HCT116 (cell line): ENCODE measurements around the gene HES1. TPM values are rescaled to one million over a fixed set of nuclear protein-coding genes. Genes with fewer than 3 reads are reported as not detected.

Experiments
- ATAC-seq: fragments of 200-7000 bp; cut with Tn5 transposase; 2 replicates; pipeline ENCODE4 v1.9.1; 2020; ENCODE audit warnings: mild to moderate bottlenecking, moderate library complexity
- BruUV-seq: library from RNA; stranded (reverse); fragments of 400-500 nt; replicated peaks from 2 replicates; lab custom pipeline; 2021; lab: Mats Ljungman, UMichigan
- CTCF ChIA-PET: fragments of 300-600 bp; sonication (Branson Sonifier 250); formaldehyde crosslinking; loops from one replicate; lab custom pipeline; 2021; ENCODE audit warnings: antibody characterized with exemption; lab: Charles Lee
- POLR2A ChIA-PET: fragments of 300-600, 350-600 bp; sonication (Branson Sonifier 250); formaldehyde crosslinking; loops from one replicate; lab custom pipeline; 2021; ENCODE audit warnings: antibody characterized with exemption; lab: Charles Lee
- RAD21 ChIA-PET, 2 experiments: fragments of 300-600 bp; sonication (Branson Sonifier 250); formaldehyde crosslinking; loops; one replicate each; lab custom pipeline; 2023; ENCODE audit warnings: low total read pairs in 2 of 2; ENCODE audit not compliant: uncharacterized antibody in 2 of 2, unreplicated experiment in 2 of 2, low non-redundant PET in 1 of 2; lab: Charles Lee
- DNase-seq: peaks from one replicate; pipeline ENCODE4 v3.0.0-alpha.2; 2010; ENCODE audit warnings: low read depth, low spot score
- H2AFZ ChIP-seq: fragments of 200-600 bp; shearing (Covaris generic), sonication (generic); 2 replicates; pipeline ENCODE4 v1.6.1; 2017; ENCODE audit warnings: low read depth, mixed run types, mixed read lengths, antibody characterized with exemption, low read length; ENCODE audit not compliant: poor library complexity, severe bottlenecking
- H3K27ac ChIP-seq: 2 replicates; pipeline ENCODE4 v1.5.1; 2012; ENCODE audit warnings: low read depth, low read length
- H3K27me3 ChIP-seq: fragments of 200-600 bp; sonication (generic); 2 replicates; pipeline ENCODE4 v1.6.1; 2016; ENCODE audit warnings: mixed run types, low read length, mixed read lengths; ENCODE audit not compliant: insufficient read depth
- H3K36me3 ChIP-seq, 2 experiments: fragments of 200-500 bp in 1 of 2; fragments of 200-600 bp in 1 of 2; sonication (Bioruptor generic) in 1 of 2; sonication (generic) in 1 of 2; 2 replicates each; pipeline versions ENCODE4 v1.5.1 to v1.6.1; 2014 to 2016; ENCODE audit warnings: low read length in 2 of 2, inconsistent platforms in 1 of 2, mixed read lengths in 1 of 2, mixed run types in 1 of 2; ENCODE audit not compliant: insufficient read depth in 2 of 2, control insufficient read depth in 1 of 2
- H3K4me1 ChIP-seq, 2 experiments: fragments of 200-600 bp in 1 of 2; sonication (generic) in 1 of 2; 2 replicates each; pipeline versions ENCODE4 v1.5.1 to v1.6.1; 2012 to 2017; ENCODE audit warnings: low read length in 2 of 2, inconsistent platforms in 1 of 2, mild to moderate bottlenecking in 1 of 2, mixed read lengths in 1 of 2, mixed run types in 1 of 2, moderate library complexity in 1 of 2; ENCODE audit not compliant: insufficient read depth in 2 of 2, control insufficient read depth in 1 of 2
- H3K4me2 ChIP-seq: fragments of 200-600 bp; sonication (generic); 2 replicates; pipeline ENCODE4 v1.6.1; 2017; ENCODE audit warnings: mixed run types, low read length, mixed read lengths
- H3K4me3 ChIP-seq, 2 experiments: fragments of 200-600 bp in 1 of 2; sonication (generic) in 1 of 2; replicated peaks in 1 of 2; 2 replicates each; pipeline ENCODE4 v1.5.1; 2011 to 2016; ENCODE audit warnings: low read length in 2 of 2, control low read depth in 1 of 2, low read depth in 1 of 2, mild to moderate bottlenecking in 1 of 2, mixed read lengths in 1 of 2, mixed run types in 1 of 2
- H3K79me2 ChIP-seq: fragments of 200-600 bp; sonication (generic); 2 replicates; pipeline ENCODE4 v1.6.1; 2017; ENCODE audit warnings: mild to moderate bottlenecking, mixed run types, low read length, moderate library complexity, mixed read lengths; ENCODE audit not compliant: insufficient read depth
- H3K9ac ChIP-seq: fragments of 200-600 bp; sonication (generic); 2 replicates; pipeline ENCODE4 v1.6.1; 2016; ENCODE audit warnings: low read length, mixed read lengths
- H3K9me2 ChIP-seq: fragments of 200-600 bp; sonication (generic), shearing (Covaris generic); 2 replicates; pipeline ENCODE4 v1.6.1; 2017; ENCODE audit warnings: mixed run types, mild to moderate bottlenecking, moderate library complexity; ENCODE audit not compliant: insufficient read depth
- H3K9me3 ChIP-seq, 2 experiments: fragments of 200-500 bp in 1 of 2; fragments of 200-600 bp in 1 of 2; sonication (Bioruptor generic) in 1 of 2; sonication (generic) in 1 of 2; 2 replicates each; pipeline ENCODE4 v1.6.1; 2014 to 2017; ENCODE audit warnings: low read length in 2 of 2, mixed read lengths in 2 of 2, inconsistent platforms in 1 of 2, low read depth in 1 of 2, mild to moderate bottlenecking in 1 of 2, mixed run types in 1 of 2, moderate library complexity in 1 of 2; ENCODE audit not compliant: control insufficient read depth in 1 of 2, insufficient read depth in 1 of 2
- H4K20me1 ChIP-seq: fragments of 200-600 bp; sonication (generic), shearing (Covaris generic); 2 replicates; pipeline ENCODE4 v1.6.1; 2017; ENCODE audit warnings: mixed run types, mild to moderate bottlenecking, moderate library complexity; ENCODE audit not compliant: insufficient read depth
- ATF3 ChIP-seq: IDR thresholded peaks from 2 replicates; pipeline ENCODE4 v1.6.1; 2012
- CBX3 ChIP-seq: IDR thresholded peaks from 2 replicates; pipeline ENCODE4 v1.6.1; 2012; ENCODE audit warnings: low read depth
- EGR1 ChIP-seq: IDR thresholded peaks from 2 replicates; pipeline ENCODE4 v1.6.1; 2012; ENCODE audit warnings: low read depth
- ELF1 ChIP-seq: IDR thresholded peaks from 2 replicates; pipeline ENCODE4 v1.6.1; 2012; ENCODE audit warnings: low read depth, borderline replicate concordance
- MAX ChIP-seq: IDR thresholded peaks from 2 replicates; pipeline ENCODE4 v1.6.1; 2012
- POLR2AphosphoS5 ChIP-seq: IDR thresholded peaks from 2 replicates; pipeline ENCODE4 v1.6.1; 2011; ENCODE audit warnings: mild to moderate bottlenecking, low read depth, low read length, moderate library complexity
- RAD21 ChIP-seq: IDR thresholded peaks from 2 replicates; pipeline ENCODE4 v1.6.1; 2012; ENCODE audit warnings: low read depth, mild to moderate bottlenecking
- REST ChIP-seq: IDR thresholded peaks from 2 replicates; pipeline ENCODE4 v1.6.1; 2012; ENCODE audit warnings: low read depth
- SP1 ChIP-seq: IDR thresholded peaks from 2 replicates; pipeline ENCODE4 v1.6.1; 2012; ENCODE audit warnings: low read depth
- SRF ChIP-seq: IDR thresholded peaks from 2 replicates; pipeline ENCODE4 v1.6.1; 2012; ENCODE audit warnings: low read depth
- ZBTB33 ChIP-seq: IDR thresholded peaks from 2 replicates; pipeline ENCODE4 v1.6.1; 2011; ENCODE audit warnings: mild to moderate bottlenecking, low read length, moderate library complexity; ENCODE audit not compliant: insufficient replicate concordance; ENCODE audit errors: extremely low read depth
- ZNF274 ChIP-seq: fragments of 200-500 bp; sonication (Bioruptor generic); IDR thresholded peaks from 2 replicates; pipeline ENCODE4 v1.6.1; 2014; ENCODE audit warnings: mild to moderate bottlenecking, low read depth, low read length, inconsistent platforms
- intact Hi-C: fragments of 100-400 bp; cut with micrococcal nuclease; formaldehyde crosslinking; loops from 2 replicates; pipeline ENCODE4 v1.10.0; 2022
- total RNA-seq: library from RNA; stranded (reverse); gene quantifications from one replicate; pipeline ENCODE4 v1.2.1, GENCODE V29; 2021; ENCODE audit not compliant: unreplicated experiment

Gene HES1
- total RNA-seq, 1 experiment from 2014 or later: 32.9 TPM

GRCh38 chr3:194178669-194179068, 42.7 kb downstream of the HES1 start:
- ChIA-PET RAD21 (no interaction called here), POLR2A (no interaction called here), CTCF (no interaction called here)
- no peaks in the 10 kb centered on the region for H3K27me3 ChIP-seq
- no peak overlapping the region for H3K4me2 ChIP-seq
- TF ChIP-seq CBX3 (no peak), ELF1 (no peak), POLR2AphosphoS5 (no peak), EGR1 (no peak), ZNF274 (no peak), ATF3 (no peak), SP1 (no peak), ZBTB33 (no peak), SRF (no peak), REST (no peak), RAD21 (no peak), MAX (no peak)
- no peak overlapping the region for H3K9ac ChIP-seq
- H3K4me3 ChIP-seq: no peak overlapping the region
- DNase-seq (no peak), ATAC-seq (no peak)
- H4K20me1 ChIP-seq: no peaks in the 10 kb centered on the region
- H3K79me2 ChIP-seq: no peaks in the 10 kb centered on the region
- H3K4me1 ChIP-seq: peaks cover 0 to 5% of the 10 kb centered on the region in 2 experiments; a peak in 1 of 4 replicates
- H3K9me3 ChIP-seq: no peaks in the 10 kb centered on the region
- no peaks in the 10 kb centered on the region for H3K36me3 ChIP-seq
- H2AFZ ChIP-seq: no peak overlapping the region
- BruUV-seq: no TSS peak
- intact Hi-C loops: no loop called here
- no peak overlapping the region for H3K27ac ChIP-seq
- H3K9me2 ChIP-seq: no peaks in the 10 kb centered on the region
